Keratinocyte (primary cell): ENCODE results near the gene GALNT7. TPM values are rescaled to one million over a fixed set of nuclear protein-coding genes. Genes with fewer than 3 reads are reported as not detected.

Source experiments
- DNase-seq: peaks from one replicate; pipeline ENCODE4 v3.0.0-alpha.2; 2011; ENCODE audit warnings: low read depth, missing footprints, low spot score
- FAIRE-seq: peaks from 2 replicates; lab custom pipeline; 2011; peaks lifted over from hg19 to GRCh38; lab: Jason Lieb, UNC
- H2AFZ ChIP-seq: 2 replicates; pipeline ENCODE4 v1.6.0; 2012; ENCODE audit warnings: low read length, control low read depth, inconsistent platforms; ENCODE audit not compliant: control insufficient read depth
- H3K27ac ChIP-seq: 2 replicates; pipeline ENCODE4 v1.5.1; 2011; ENCODE audit warnings: low read length; ENCODE audit not compliant: control insufficient read depth, insufficient read depth
- H3K27me3 ChIP-seq: 3 replicates; pipeline ENCODE4 v1.6.0; 2011; ENCODE audit warnings: low read length; ENCODE audit not compliant: control insufficient read depth, insufficient read depth; ENCODE audit errors: extremely low read depth
- H3K36me3 ChIP-seq, 2 experiments: 2 replicates in 1 of 2; 3 replicates in 1 of 2; pipeline ENCODE4 v1.5.1; 2011; ENCODE audit warnings: low read length in 2 of 2, mild to moderate bottlenecking in 1 of 2; ENCODE audit not compliant: control insufficient read depth in 2 of 2, insufficient read depth in 2 of 2; ENCODE audit errors: extremely low read depth in 1 of 2
- H3K4me1 ChIP-seq: 3 replicates; pipeline ENCODE4 v1.5.1; 2011; ENCODE audit warnings: low read length; ENCODE audit not compliant: control insufficient read depth, insufficient read depth; ENCODE audit errors: extremely low read depth
- H3K4me2 ChIP-seq: 3 replicates; pipeline ENCODE4 v1.6.0; 2011; ENCODE audit warnings: low read depth, low read length; ENCODE audit not compliant: control insufficient read depth, insufficient read depth; ENCODE audit errors: extremely low read depth
- H3K4me3 ChIP-seq, 3 experiments: fragments of 200-600 bp in 1 of 3; sonication (generic) in 1 of 3; 2 replicates in 2 of 3; 3 replicates in 1 of 3; pipeline ENCODE4 v1.5.1; 2011 to 2016; ENCODE audit warnings: low read length in 3 of 3, mild to moderate bottlenecking in 3 of 3, control low read depth in 2 of 3, inconsistent platforms in 1 of 3, low read depth in 1 of 3, mixed read lengths in 1 of 3, mixed run types in 1 of 3, moderate library complexity in 1 of 3; ENCODE audit not compliant: control insufficient read depth in 2 of 3, insufficient read depth in 2 of 3; ENCODE audit errors: extremely low read depth in 1 of 3
- H3K79me2 ChIP-seq: 2 replicates; pipeline ENCODE4 v1.6.0; 2012; ENCODE audit warnings: low read length; ENCODE audit not compliant: control insufficient read depth, insufficient read depth
- H3K9ac ChIP-seq: 3 replicates; pipeline ENCODE4 v1.6.0; 2011; ENCODE audit warnings: low read length; ENCODE audit not compliant: control insufficient read depth, insufficient read depth; ENCODE audit errors: extremely low read depth
- H3K9me1 ChIP-seq: 3 replicates; pipeline ENCODE4 v1.6.0; 2011; ENCODE audit warnings: low read length; ENCODE audit not compliant: control insufficient read depth, insufficient read depth; ENCODE audit errors: extremely low read depth
- H3K9me3 ChIP-seq: 2 replicates; pipeline ENCODE4 v1.5.1; 2012; ENCODE audit warnings: low read depth, low read length; ENCODE audit not compliant: control insufficient read depth
- H4K20me1 ChIP-seq: 3 replicates; pipeline ENCODE4 v1.6.0; 2011; ENCODE audit warnings: low read length; ENCODE audit not compliant: control insufficient read depth, insufficient read depth; ENCODE audit errors: extremely low read depth
- CTCF ChIP-seq, 3 experiments: IDR thresholded peaks in 1 of 3; conservative IDR thresholded peaks in 1 of 3; optimal IDR thresholded peaks in 1 of 3; 2 replicates in 2 of 3; 3 replicates in 1 of 3; pipeline versions ENCODE3 to v1.5.1; 2011; ENCODE audit warnings: low read length in 3 of 3, mild to moderate bottlenecking in 3 of 3, moderate library complexity in 2 of 3, control low read depth in 1 of 3, inconsistent platforms in 1 of 3; ENCODE audit not compliant: insufficient read depth in 2 of 3; ENCODE audit errors: extremely low read depth in 1 of 3
- EZH2 ChIP-seq: IDR thresholded peaks from one replicate; pipeline ENCODE4 v1.6.1; 2012; ENCODE audit warnings: inconsistent platforms, mild to moderate bottlenecking, low read length, moderate library complexity
- dilution Hi-C: fragments of 300-500 bp; cut with MboI; formaldehyde crosslinking; loops from one replicate; pipeline ENCODE4 v1.7.0; 2020; ENCODE audit warnings: low sequenced_read_pairs; ENCODE audit not compliant: extremely low pct_ligation_motif_present
- polyA plus RNA-seq, 5 experiments: library from polyadenylated mRNA; depleted of rRNA in 3 of 5; stranded (reverse) in 3 of 5; stranded (forward) in 1 of 5; unstranded in 1 of 5; fragments of >200 nt; gene quantifications; 1 replicate in 1 of 5; 2 replicates in 3 of 5; 3 replicates in 1 of 5; pipeline versions ENCODE4 v1.2.1 to v1.2.3, GENCODE V29; 2011 to 2012; ENCODE audit warnings: missing spikeins in 2 of 5, low read depth in 1 of 5, low replicate concordance in 1 of 5

GALNT7 gene
- polyA plus RNA-seq, 1 donor (not counting 4 experiments of a cell fraction or from before 2014, with no cell fraction given) = 28.8 TPM

GRCh38 chr4:173214661-173215060 lies 46.0 kb downstream of the GALNT7 start:
- Histone ChIP-seq H3K4me3 (no peak overlapping the region), H3K36me3 (no peaks in the 10 kb centered on the region), H3K9me3 (no peaks in the 10 kb centered on the region), H3K9ac (no peak overlapping the region), H3K4me2 (peak overlapping the region; percentile 57), H3K27ac (no peak overlapping the region), H3K4me1 (peaks cover 52% of the 10 kb centered on the region), H3K79me2 (peaks cover 8% of the 10 kb centered on the region), H3K27me3 (no peaks in the 10 kb centered on the region), H2AFZ (no peak overlapping the region), H3K9me1 (no peaks in the 10 kb centered on the region), H4K20me1 (no peaks in the 10 kb centered on the region)
- FAIRE-seq = peak; percentile 87
- DNase-seq = no peak
- dilution Hi-C loops = no loop called here
- no peak for TF ChIP-seq CTCF (optimal IDR thresholded peaks at IDR 0.05 in 1 of 3, IDR thresholded peaks at IDR 0.05 in 1 of 3, conservative IDR thresholded peaks at IDR 0.05 in 1 of 3; ENCODE audit: extremely low read depth in 1 of 3, insufficient read depth in 2 of 3, low read length in 3 of 3)
- TF ChIP-seq EZH2 = no peak

GRCh38 chr4:173217075-173217474 lies 48.5 kb downstream of the GALNT7 start:
- no peaks in the 10 kb centered on the region for H3K27me3 ChIP-seq
- dilution Hi-C loops = no loop called here
- no peak overlapping the region for H2AFZ ChIP-seq
- H3K4me3 ChIP-seq = no peak overlapping the region
- DNase-seq = no peak
- H3K9me3 ChIP-seq = no peaks in the 10 kb centered on the region
- peak; percentile 49 for FAIRE-seq
- H3K27ac ChIP-seq = no peak overlapping the region
- H3K4me2 ChIP-seq = no peak overlapping the region
- H3K36me3 ChIP-seq = no peaks in the 10 kb centered on the region
- no peaks in the 10 kb centered on the region for H4K20me1 ChIP-seq
- H3K9me1 ChIP-seq = no peaks in the 10 kb centered on the region
- no peak overlapping the region for H3K9ac ChIP-seq
- peaks cover 33% of the 10 kb centered on the region for H3K4me1 ChIP-seq
- H3K79me2 ChIP-seq = peaks cover 11% of the 10 kb centered on the region
- TF ChIP-seq CTCF (optimal IDR thresholded peaks at IDR 0.05 in 1 of 3, IDR thresholded peaks at IDR 0.05 in 1 of 3, conservative IDR thresholded peaks at IDR 0.05 in 1 of 3; ENCODE audit: extremely low read depth in 1 of 3, insufficient read depth in 2 of 3, low read length in 3 of 3) = no peak
- no peak for TF ChIP-seq EZH2
